K562 (cell line): Measurements from ENCODE around the gene SORT1. TPM values are rescaled to one million over a fixed set of nuclear protein-coding genes. Genes with fewer than 3 reads are reported as not detected.

Experiments used
- ATF3 ChIP-seq, 2 experiments: fragments of 450-650 bp in 1 of 2; sonication (generic) in 1 of 2; formaldehyde crosslinking in 1 of 2; IDR thresholded peaks in 1 of 2; conservative IDR thresholded peaks in 1 of 2; 2 replicates each; pipeline versions ENCODE4 v1.6.1 to v1.8.1; 2016 to 2023; ENCODE audit warnings: mild to moderate bottlenecking in 2 of 2, moderate library complexity in 2 of 2, inconsistent platforms in 1 of 2, missing genetic modification reagents in 1 of 2
- ATF7 ChIP-seq: fragments of 450-650 bp; IDR thresholded peaks from 2 replicates; pipeline ENCODE4 v1.7.1; 2014; ENCODE audit warnings: mild to moderate bottlenecking, moderate library complexity
- BDP1 ChIP-seq: IDR thresholded peaks from 3 replicates; pipeline ENCODE4 v1.6.1; 2011; ENCODE audit not compliant: insufficient read length, insufficient read depth
- CREM ChIP-seq: IDR thresholded peaks from 2 replicates; pipeline ENCODE4 v1.6.1; 2014; ENCODE audit warnings: antibody characterized with exemption, low read depth
- FOSL1 ChIP-seq: fragments of 200-800 bp; sonication (Bioruptor generic); conservative IDR thresholded peaks from 2 replicates; pipeline ENCODE4 v1.6.1; 2016; ENCODE audit warnings: missing genetic modification characterization, missing compliant biosample characterization
- FOXP4 ChIP-seq: sonication (generic); formaldehyde crosslinking; IDR thresholded peaks from 2 replicates; pipeline ENCODE4 v1.8.0; 2022; ENCODE audit warnings: mild to moderate bottlenecking, missing genetic modification reagents, borderline replicate concordance
- HDAC2 ChIP-seq: fragments of 450-650 bp; IDR thresholded peaks from 2 replicates; pipeline ENCODE4 v1.6.1; 2016; ENCODE audit warnings: mild to moderate bottlenecking
- JUN ChIP-seq, 2 experiments: sonication (generic) in 1 of 2; formaldehyde crosslinking in 1 of 2; IDR thresholded peaks; 2 replicates each; pipeline versions ENCODE4 v1.6.1 to v1.8.0; 2012 to 2022; ENCODE audit warnings: borderline replicate concordance in 2 of 2, mild to moderate bottlenecking in 2 of 2, improper control_type of control experiment in 1 of 2, low read depth in 1 of 2, low read length in 1 of 2, missing genetic modification reagents in 1 of 2
- POLR2AphosphoS2 ChIP-seq: IDR thresholded peaks from 2 replicates; pipeline ENCODE4 v1.6.1; 2012; ENCODE audit warnings: low read length, improper control_type of control experiment
- SMARCA4 ChIP-seq: fragments of 450-650 bp; IDR thresholded peaks from 2 replicates; pipeline ENCODE4 v1.6.1; 2016
- TCFL5 ChIP-seq: fragments of 250-450 bp; sonication (Bioruptor Pico); conservative IDR thresholded peaks from 2 replicates; pipeline ENCODE4 v1.6.1; 2021; ENCODE audit warnings: mild to moderate bottlenecking, moderate library complexity, matching md5 sums
- TEAD1 ChIP-seq, 2 experiments: fragments of 450-650 bp in 1 of 2; sonication (generic) in 1 of 2; formaldehyde crosslinking; IDR thresholded peaks; 2 replicates each; pipeline versions ENCODE4 v1.4.0 to v1.8.0; 2020 to 2022; ENCODE audit warnings: mild to moderate bottlenecking in 2 of 2, missing genetic modification reagents in 1 of 2
- TFAM ChIP-seq: fragments of 250-450 bp; sonication (Bioruptor Pico); conservative IDR thresholded peaks from 2 replicates; pipeline ENCODE4 v1.5.0; 2021; ENCODE audit warnings: mild to moderate bottlenecking, moderate library complexity
- THAP12 ChIP-seq: fragments of 250-450 bp; sonication (Bioruptor Pico); IDR thresholded peaks from 2 replicates; pipeline ENCODE4 v1.9.0; 2021; ENCODE audit warnings: mild to moderate bottlenecking, inconsistent platforms
- UBTF ChIP-seq, 2 experiments: IDR thresholded peaks; 2 replicates each; pipeline ENCODE4 v1.6.1; 2012; ENCODE audit warnings: improper control_type of control experiment in 2 of 2, low read depth in 2 of 2, low read length in 2 of 2, borderline replicate concordance in 1 of 2
- USF1 ChIP-seq: sonication (generic); formaldehyde crosslinking; IDR thresholded peaks from 2 replicates; pipeline ENCODE4 v1.9.0; 2022; ENCODE audit warnings: mild to moderate bottlenecking, missing genetic modification reagents
- ZNF197 ChIP-seq: fragments of 200-800 bp; sonication (Bioruptor generic); IDR thresholded peaks from 2 replicates; pipeline ENCODE4 v1.6.1; 2016; ENCODE audit warnings: low read depth, missing genetic modification characterization, missing compliant biosample characterization
- polyA plus RNA-seq, 8 experiments: library from polyadenylated mRNA; depleted of rRNA in 4 of 8; stranded (reverse) in 5 of 8; unstranded in 3 of 8; fragments of >200 nt; fragmentation: Nextera tagmentation in 2 of 8; fragmentation: Illumina TruSeq in 1 of 8; extraction: Ambion mirVana in 2 of 8; extraction: Trizol in 1 of 8; gene quantifications; 2 replicates each; pipeline versions ENCODE4 v1.2.1 to v1.2.3, GENCODE V29; 2011 to 2014; ENCODE audit warnings: inconsistent platforms in 1 of 8, missing spikeins in 1 of 8
- total RNA-seq, 7 experiments: library from RNA; depleted of rRNA in 6 of 7; stranded (reverse); fragments of >200 nt in 6 of 7; fragmentation: Illumina TruSeq in 2 of 7; extraction: Trizol in 2 of 7; gene quantifications; 2 replicates each; pipeline versions ENCODE4 v1.2.1 to v1.2.3, GENCODE V29; 2011 to 2021; ENCODE audit warnings: low replicate concordance in 1 of 7

SORT1 gene
- total and polyA plus RNA-seq, 9 of the 15 experiments (the other 6 are each of a cell fraction or from before 2014, with no cell fraction given) = 27.4 to 112 (median 65.0) TPM

GRCh38 chr1:109298666-109299557, 98.8 kb downstream of the SORT1 start (continued):
- TF ChIP-seq USF1 (CRISPR knock-in tag) = peak; percentile 83
- peak; percentile 92 for TF ChIP-seq ATF7
- TF ChIP-seq HDAC2 = peak; percentile 34; the same call in 1 of the 2 replicates
- TF ChIP-seq POLR2AphosphoS2 = no peak
- 0 out of 2 replicates have a peak, but pooled peaks have one; percentile 23 for TF ChIP-seq FOSL1 (tag)
- peak in 1 of 2 experiments; percentile 55; a peak in 1 of 4 replicates for TF ChIP-seq UBTF (IDR thresholded peaks at IDR 0.05; ENCODE audit: borderline replicate concordance in 1 of 2, low read depth in 2 of 2, low read length in 2 of 2)
- TF ChIP-seq TFAM = no peak
- TF ChIP-seq JUN (IDR thresholded peaks at IDR 0.05; ENCODE audit: borderline replicate concordance, low read depth, low read length) = peak; percentile 60; the same call in 1 of the 2 replicates
- TF ChIP-seq JUN (CRISPR knock-in tag; IDR thresholded peaks at IDR 0.05; ENCODE audit: borderline replicate concordance) = 0 out of 2 replicates have a peak, but pooled peaks have one; percentile 54
- peak; percentile 12 to 40; a peak in 1 of 4 replicates for TF ChIP-seq TEAD1 (CRISPR knock-in tag; IDR thresholded peaks at IDR 0.05)
- TF ChIP-seq ATF3 (IDR thresholded peaks at IDR 0.05) = peak; percentile 67
- TF ChIP-seq ATF3 (CRISPR knock-in tag; conservative IDR thresholded peaks at IDR 0.05) = no peak
- TF ChIP-seq SMARCA4 = no peak
- no peak for TF ChIP-seq BDP1
- no peak for TF ChIP-seq ZNF197 (CRISPR knock-in tag)
- peak; percentile 66 for TF ChIP-seq CREM
- TF ChIP-seq THAP12 (CRISPR knock-in tag) = no peak
- peak; percentile 92 for TF ChIP-seq FOXP4 (CRISPR knock-in tag)
- TF ChIP-seq TCFL5 (CRISPR knock-in tag) = no peak
